ENCODE results near the gene FAM163A. TPM values are rescaled to one million over a fixed set of nuclear protein-coding genes. Genes with fewer than 3 reads are reported as not detected.
"Not testable (repeated sequence)": the region's sequence is repeated elsewhere in the genome, so short reads cannot be mapped to it uniquely, and the experiment has no call there.

FAM163A gene
- total RNA-seq, 1 experiment from 2014 or later = not detected

- H3K79me2 ChIP-seq (ENCODE audit: insufficient read depth, low read length) = no peaks in the 10 kb centered on the region
- peaks cover 0 to 9% of the 10 kb centered on the region in 2 experiments; a peak in 2 of 4 replicates for H3K4me1 ChIP-seq (ENCODE audit: control insufficient read depth in 1 of 2, insufficient read depth in 2 of 2, low read length in 2 of 2)
- no peaks in the 10 kb centered on the region for H3K9me3 ChIP-seq (ENCODE audit: control insufficient read depth in 1 of 2, insufficient read depth in 1 of 2, low read depth in 1 of 2, low read length in 2 of 2)
- ChIA-PET CTCF (no interaction called here), POLR2A (no interaction called here), RAD21 (ENCODE audit: low non-redundant PET in 1 of 2, low total read pairs in 2 of 2, uncharacterized antibody in 2 of 2, unreplicated experiment in 2 of 2) (no interaction called here)
- H3K36me3 ChIP-seq (ENCODE audit: control insufficient read depth in 1 of 2, insufficient read depth in 2 of 2, low read length in 2 of 2) = no peaks in the 10 kb centered on the region
- BruUV-seq (replicated peaks) = no TSS peak
- H3K4me3 ChIP-seq (replicated peaks in 1 of 2; ENCODE audit: low read depth in 1 of 2, low read length in 2 of 2) = no peak overlapping the region
- H4K20me1 ChIP-seq (ENCODE audit: insufficient read depth) = no peaks in the 10 kb centered on the region
- ATAC-seq (no peak), DNase-seq (ENCODE audit: low read depth, low spot score) (no peak)
- 0 out of 2 replicates have a peak, but pooled peaks cover 4% of the 10 kb centered on the region for H3K27me3 ChIP-seq (ENCODE audit: insufficient read depth, low read length)
- no peak overlapping the region for H2AFZ ChIP-seq (ENCODE audit: low read depth, low read length, poor library complexity, severe bottlenecking)
- H3K9ac ChIP-seq (ENCODE audit: low read length) = no peak overlapping the region
- intact Hi-C loops (cut with micrococcal nuclease) = no loop called here
- TF ChIP-seq TCF7L2 (IDR thresholded peaks at IDR 0.05; ENCODE audit: borderline replicate concordance, extremely low read depth, insufficient read depth, insufficient read length) (no peak), ZFX (IDR thresholded peaks at IDR 0.05) (no peak), ELF1 (IDR thresholded peaks at IDR 0.05; ENCODE audit: borderline replicate concordance, low read depth) (no peak), REST (IDR thresholded peaks at IDR 0.05; ENCODE audit: low read depth) (no peak), ZBTB33 (IDR thresholded peaks at IDR 0.05; ENCODE audit: extremely low read depth, insufficient replicate concordance, low read length) (no peak), EGR1 (IDR thresholded peaks at IDR 0.05; ENCODE audit: low read depth) (no peak), SP1 (IDR thresholded peaks at IDR 0.05; ENCODE audit: low read depth) (no peak), FOSL1 (IDR thresholded peaks at IDR 0.05; ENCODE audit: low read depth) (no peak), EZH2 (IDR thresholded peaks at IDR 0.05) (no peak), SIN3A (IDR thresholded peaks at IDR 0.05; ENCODE audit: low read depth) (no peak), EZH2phosphoT487 (IDR thresholded peaks at IDR 0.05; ENCODE audit: borderline replicate concordance) (no peak)
- no peak overlapping the region for H3K27ac ChIP-seq (ENCODE audit: low read depth, low read length)
- no peaks in the 10 kb centered on the region for H3K9me2 ChIP-seq (ENCODE audit: insufficient read depth)
- H3K4me2 ChIP-seq (ENCODE audit: low read length) = no peak overlapping the region
These were observed 60.8 kb downstream of the FAM163A start for GRCh38 chr1:179803918-179804317.

- H3K9me2 ChIP-seq (ENCODE audit: insufficient read depth); RAD21 ChIA-PET (ENCODE audit: low non-redundant PET in 1 of 2, low total read pairs in 2 of 2, uncharacterized antibody in 2 of 2, unreplicated experiment in 2 of 2); DNase-seq (ENCODE audit: low read depth, low spot score); H3K27me3 ChIP-seq (ENCODE audit: insufficient read depth, low read length); POLR2A ChIA-PET; H3K79me2 ChIP-seq (ENCODE audit: insufficient read depth, low read length); H3K36me3 ChIP-seq (ENCODE audit: control insufficient read depth in 1 of 2, insufficient read depth in 2 of 2, low read length in 2 of 2); H3K4me2 ChIP-seq (ENCODE audit: low read length); BruUV-seq (replicated peaks); H3K4me3 ChIP-seq (replicated peaks in 1 of 2; ENCODE audit: low read depth in 1 of 2, low read length in 2 of 2); ATAC-seq; H3K9ac ChIP-seq (ENCODE audit: low read length); H4K20me1 ChIP-seq (ENCODE audit: insufficient read depth); H3K27ac ChIP-seq (ENCODE audit: low read depth, low read length); H2AFZ ChIP-seq (ENCODE audit: low read depth, low read length, poor library complexity, severe bottlenecking); H3K4me1 ChIP-seq (ENCODE audit: control insufficient read depth in 1 of 2, insufficient read depth in 2 of 2, low read length in 2 of 2); H3K9me3 ChIP-seq (ENCODE audit: control insufficient read depth in 1 of 2, insufficient read depth in 1 of 2, low read depth in 1 of 2, low read length in 2 of 2); intact Hi-C loops (cut with micrococcal nuclease): not testable (repeated sequence)
- CTCF ChIA-PET = interaction anchor here (3.0 kb wide), 1 partner anchor 10 kb away, joined by 13 read pairs; no protein-coding TSS in a partner anchor
These were observed 61.3 kb downstream of the FAM163A start for GRCh38 chr1:179804417-179804816.
